ENCODE measurements around the gene FBN1. TPM values are rescaled to one million over a fixed set of nuclear protein-coding genes. Genes with fewer than 3 reads are reported as not detected.

Gene FBN1
- total RNA-seq, 1 experiment from 2014 or later = 6.7 TPM

DNA sequence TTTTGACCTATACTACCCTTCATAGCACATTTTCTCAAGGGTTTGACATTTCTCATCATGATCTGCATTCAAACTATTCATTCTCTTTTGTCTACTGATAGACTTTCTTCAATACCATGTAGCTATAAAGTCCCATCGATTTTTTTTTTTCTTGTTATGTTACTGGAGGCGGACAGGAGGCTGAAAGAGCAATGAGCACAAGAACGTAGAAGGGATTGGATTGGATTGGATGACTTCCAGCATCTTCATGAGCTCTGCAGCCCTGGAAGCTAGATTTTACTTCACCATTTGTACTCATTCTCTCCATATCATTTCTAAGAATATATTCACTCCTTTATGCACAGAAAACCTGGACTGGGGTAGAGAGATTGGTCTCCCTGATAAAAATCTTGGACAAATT is 271.0 kb downstream of the FBN1 start:
- Histone ChIP-seq H3K27me3 (ENCODE audit: low read length) (no peaks in the 10 kb centered on the region), H3K4me1 (ENCODE audit: insufficient read depth, low read length) (peaks cover 17% of the 10 kb centered on the region), H2AFZ (ENCODE audit: low read length) (no peak overlapping the region), H3K9ac (ENCODE audit: low read length) (no peak overlapping the region), H3K4me3 (ENCODE audit: low read length) (no peak overlapping the region), H3K9me3 (ENCODE audit: low read length) (no peaks in the 10 kb centered on the region), H4K20me1 (ENCODE audit: low read length) (no peaks in the 10 kb centered on the region), H3K79me2 (ENCODE audit: low read length) (no peaks in the 10 kb centered on the region), H3K36me3 (ENCODE audit: low read depth, low read length) (no peaks in the 10 kb centered on the region), H3K4me2 (ENCODE audit: low read length) (no peak overlapping the region), H3F3A (ENCODE audit: low read length, unreplicated experiment) (no peaks in the 10 kb centered on the region), H3K27ac (ENCODE audit: low read length) (no peak overlapping the region), H3K9me2 (replicated peaks; ENCODE audit: low read length) (no peaks in the 10 kb centered on the region)
- ChIA-PET POLR2A (ENCODE audit: unreplicated experiment) (no interaction called here), CTCF (no interaction called here)
- ATAC-seq = no peak
- TF ChIP-seq, protein P1, sequence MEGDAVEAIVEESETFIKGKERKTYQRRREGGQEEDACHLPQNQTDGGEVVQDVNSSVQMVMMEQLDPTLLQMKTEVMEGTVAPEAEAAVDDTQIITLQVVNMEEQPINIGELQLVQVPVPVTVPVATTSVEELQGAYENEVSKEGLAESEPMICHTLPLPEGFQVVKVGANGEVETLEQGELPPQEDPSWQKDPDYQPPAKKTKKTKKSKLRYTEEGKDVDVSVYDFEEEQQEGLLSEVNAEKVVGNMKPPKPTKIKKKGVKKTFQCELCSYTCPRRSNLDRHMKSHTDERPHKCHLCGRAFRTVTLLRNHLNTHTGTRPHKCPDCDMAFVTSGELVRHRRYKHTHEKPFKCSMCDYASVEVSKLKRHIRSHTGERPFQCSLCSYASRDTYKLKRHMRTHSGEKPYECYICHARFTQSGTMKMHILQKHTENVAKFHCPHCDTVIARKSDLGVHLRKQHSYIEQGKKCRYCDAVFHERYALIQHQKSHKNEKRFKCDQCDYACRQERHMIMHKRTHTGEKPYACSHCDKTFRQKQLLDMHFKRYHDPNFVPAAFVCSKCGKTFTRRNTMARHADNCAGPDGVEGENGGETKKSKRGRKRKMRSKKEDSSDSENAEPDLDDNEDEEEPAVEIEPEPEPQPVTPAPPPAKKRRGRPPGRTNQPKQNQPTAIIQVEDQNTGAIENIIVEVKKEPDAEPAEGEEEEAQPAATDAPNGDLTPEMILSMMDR (conservative IDR thresholded peaks at IDR 0.05; ENCODE audit: low read depth, low read length) = no peak
- TF ChIP-seq EZH2 (IDR thresholded peaks at IDR 0.05; ENCODE audit: low read length, unreplicated experiment) (no peak), EZH2phosphoT487 (IDR thresholded peaks at IDR 0.05; ENCODE audit: borderline replicate concordance, low read length) (no peak)
- no TSS peak for BruUV-seq (replicated peaks)
- DNase-seq = no peak
- intact Hi-C loops (cut with micrococcal nuclease) = no loop called here

DNA sequence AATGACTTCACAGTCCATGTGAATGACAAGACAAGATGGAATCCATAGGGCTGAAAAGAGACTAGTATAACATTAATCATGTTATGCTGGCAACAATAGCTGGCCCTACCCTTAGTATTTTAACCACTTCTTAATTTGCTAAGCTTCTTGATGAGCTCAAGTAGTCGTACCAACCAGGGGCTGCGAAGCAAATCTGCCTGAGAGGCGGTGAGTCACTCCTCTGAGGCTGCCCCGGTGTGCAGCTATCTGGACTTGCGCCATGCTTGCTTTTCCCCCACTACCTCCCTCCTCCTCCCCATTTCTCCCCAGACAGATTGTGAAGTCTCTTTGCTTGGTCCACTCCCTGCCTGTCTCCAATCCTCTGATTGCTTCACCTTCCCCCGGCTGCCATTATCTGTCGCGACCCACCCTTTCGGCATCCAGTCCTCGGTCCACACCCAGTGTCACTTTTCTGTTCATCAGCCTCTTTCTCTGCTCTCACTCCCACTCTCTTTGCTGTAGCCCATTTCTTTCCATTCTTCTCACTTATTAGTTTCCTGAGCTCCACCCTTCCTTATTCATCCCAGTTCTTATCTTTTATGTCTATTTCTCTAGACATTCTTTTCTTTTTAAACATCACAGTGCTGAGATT is 271.6 kb downstream of the FBN1 start:
- H3K9ac ChIP-seq (ENCODE audit: low read length) = no peak overlapping the region
- H3K4me2 ChIP-seq (ENCODE audit: low read length) = no peak overlapping the region
- H3F3A ChIP-seq (ENCODE audit: low read length, unreplicated experiment) = no peaks in the 10 kb centered on the region
- no peak overlapping the region for H3K4me3 ChIP-seq (ENCODE audit: low read length)
- ChIA-PET CTCF (no interaction called here), POLR2A (ENCODE audit: unreplicated experiment) (no interaction called here)
- peak overlapping the region; percentile 52; the same call in 1 of the 2 replicates for H2AFZ ChIP-seq (ENCODE audit: low read length)
- no peaks in the 10 kb centered on the region for H4K20me1 ChIP-seq (ENCODE audit: low read length)
- BruUV-seq (replicated peaks) = no TSS peak
- intact Hi-C loops (cut with micrococcal nuclease) = no loop called here
- no peaks in the 10 kb centered on the region for H3K9me3 ChIP-seq (ENCODE audit: low read length)
- DNase-seq (peak; percentile 63), ATAC-seq (peak; percentile 58)
- no peaks in the 10 kb centered on the region for H3K27me3 ChIP-seq (ENCODE audit: low read length)
- 0 out of 2 replicates have a peak overlapping the region, but pooled peaks have one; percentile 25 for H3K27ac ChIP-seq (ENCODE audit: low read length)
- no peak for TF ChIP-seq EZH2phosphoT487 (IDR thresholded peaks at IDR 0.05; ENCODE audit: borderline replicate concordance, low read length)
- TF ChIP-seq, protein P1 (conservative IDR thresholded peaks at IDR 0.05; ENCODE audit: low read depth, low read length) = no peak
- no peak for TF ChIP-seq EZH2 (IDR thresholded peaks at IDR 0.05; ENCODE audit: low read length, unreplicated experiment)
- H3K9me2 ChIP-seq (replicated peaks; ENCODE audit: low read length) = no peaks in the 10 kb centered on the region
- H3K79me2 ChIP-seq (ENCODE audit: low read length) = no peaks in the 10 kb centered on the region
- peaks cover 17% of the 10 kb centered on the region for H3K4me1 ChIP-seq (ENCODE audit: insufficient read depth, low read length)
- no peaks in the 10 kb centered on the region for H3K36me3 ChIP-seq (ENCODE audit: low read depth, low read length)

DNA sequence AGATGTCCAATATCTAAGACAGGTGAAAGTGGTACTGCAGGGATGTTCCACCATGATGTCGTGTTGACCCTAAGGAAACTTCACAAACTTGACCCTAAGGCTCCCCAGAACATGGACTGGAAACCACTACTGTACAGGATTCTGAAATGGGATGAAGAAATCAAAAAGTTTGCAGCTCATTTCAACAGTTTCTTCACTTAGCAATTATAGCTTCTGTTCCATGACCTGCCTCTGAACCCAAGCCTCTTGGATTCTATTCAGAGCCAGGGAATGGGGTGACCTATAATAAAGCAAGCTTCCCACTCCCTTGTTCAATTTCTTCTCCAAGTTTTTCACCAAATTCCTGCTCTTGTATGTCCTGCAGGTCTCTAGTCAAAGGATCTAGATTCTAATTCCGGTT is 273.5 kb downstream of the FBN1 start:
- Histone ChIP-seq H3K9me2 (replicated peaks; ENCODE audit: low read length) (no peaks in the 10 kb centered on the region), H3K4me3 (ENCODE audit: low read length) (no peak overlapping the region), H3K79me2 (ENCODE audit: low read length) (no peaks in the 10 kb centered on the region), H3K36me3 (ENCODE audit: low read depth, low read length) (no peaks in the 10 kb centered on the region), H3K27ac (ENCODE audit: low read length) (no peak overlapping the region), H3K4me2 (ENCODE audit: low read length) (no peak overlapping the region), H3K27me3 (ENCODE audit: low read length) (no peaks in the 10 kb centered on the region), H3K9me3 (ENCODE audit: low read length) (no peaks in the 10 kb centered on the region), H2AFZ (ENCODE audit: low read length) (no peak overlapping the region), H3F3A (ENCODE audit: low read length, unreplicated experiment) (no peaks in the 10 kb centered on the region), H4K20me1 (ENCODE audit: low read length) (no peaks in the 10 kb centered on the region), H3K9ac (ENCODE audit: low read length) (no peak overlapping the region), H3K4me1 (ENCODE audit: insufficient read depth, low read length) (peaks cover 17% of the 10 kb centered on the region)
- DNase-seq (no peak), ATAC-seq (no peak)
- intact Hi-C loops (cut with micrococcal nuclease) = no loop called here
- CTCF ChIA-PET = no interaction called here
- POLR2A ChIA-PET (ENCODE audit: unreplicated experiment) = no interaction called here
- no TSS peak for BruUV-seq (replicated peaks)
- no peak for TF ChIP-seq EZH2 (IDR thresholded peaks at IDR 0.05; ENCODE audit: low read length, unreplicated experiment)
- TF ChIP-seq, protein P1 (conservative IDR thresholded peaks at IDR 0.05; ENCODE audit: low read depth, low read length) = no peak
- no peak for TF ChIP-seq EZH2phosphoT487 (IDR thresholded peaks at IDR 0.05; ENCODE audit: borderline replicate concordance, low read length)
